ENCODE measurements around the gene FOXL2NB.

- TF ChIP-seq CTCF (IDR thresholded peaks at IDR 0.05; ENCODE audit: insufficient read depth, low read length, poor library complexity, severe bottlenecking): no peak
- no peak for TF ChIP-seq EZH2phosphoT487 (conservative IDR thresholded peaks at IDR 0.05; ENCODE audit: low read length)
Measured at GRCh38 chr3:138899351-138899991, 47.5 kb upstream of the FOXL2NB start.

All from SU-DHL-6 (cell line).